Suppressor macrophage (primary cell): ENCODE measurements around the gene SLC24A2.
"Not testable (repeated sequence)": the region's sequence is repeated elsewhere in the genome, so short reads cannot be mapped to it uniquely, and the experiment has no call there.

Source experiments
- DNase-seq, 4 experiments: peaks; one replicate each; pipeline ENCODE4 v3.0.0-alpha.2; 2020 to 2022
- total RNA-seq, 17 experiments: gene quantifications; one replicate each; lab custom pipeline; 2026; ENCODE audit warnings: mixed read lengths in 6 of 17, inconsistent platforms in 3 of 17; lab: John Stamatoyannopoulos, UW

The SLC24A2 gene
- 0 to 4.8 (median 0) reads per million in 17 experiments for total RNA-seq

DNA sequence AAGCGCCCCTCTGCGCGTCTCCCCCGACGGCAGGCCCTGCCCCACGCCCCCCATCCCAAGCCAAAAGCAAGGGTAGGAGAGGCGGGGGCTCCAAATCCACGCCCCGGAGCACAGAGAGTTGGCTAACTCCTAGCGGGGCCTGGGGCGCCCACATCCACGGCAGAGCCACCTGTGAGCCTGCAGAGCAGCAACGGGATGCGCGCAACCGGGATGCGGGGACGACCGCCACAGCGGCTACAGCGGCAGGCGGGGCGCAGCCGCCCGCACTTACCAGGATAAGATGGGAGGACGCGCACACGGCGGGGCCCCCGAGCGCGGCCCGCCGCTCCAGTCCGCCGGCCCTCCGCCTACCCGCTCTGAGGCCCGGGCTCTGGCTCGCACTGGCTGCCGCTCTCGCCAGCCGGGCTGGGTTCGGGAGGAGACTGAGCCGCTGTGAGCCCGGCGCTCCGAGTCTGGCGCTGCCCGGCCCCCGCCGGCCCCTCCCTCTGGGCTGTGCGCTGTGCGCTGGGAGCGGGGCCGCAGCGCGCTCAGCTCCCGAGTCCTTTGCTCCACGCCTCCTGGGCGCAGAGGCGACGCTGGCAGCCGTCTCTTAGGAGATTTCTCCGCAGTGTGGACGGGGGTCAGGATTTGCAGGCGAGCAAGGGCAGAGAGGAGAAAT is at the start of gene SLC24A2:
Gene SLC24A2 (minus strand): TSS at position 424 of the 658 bp plus-strand sequence.
- DNase-seq = no peak

DNA sequence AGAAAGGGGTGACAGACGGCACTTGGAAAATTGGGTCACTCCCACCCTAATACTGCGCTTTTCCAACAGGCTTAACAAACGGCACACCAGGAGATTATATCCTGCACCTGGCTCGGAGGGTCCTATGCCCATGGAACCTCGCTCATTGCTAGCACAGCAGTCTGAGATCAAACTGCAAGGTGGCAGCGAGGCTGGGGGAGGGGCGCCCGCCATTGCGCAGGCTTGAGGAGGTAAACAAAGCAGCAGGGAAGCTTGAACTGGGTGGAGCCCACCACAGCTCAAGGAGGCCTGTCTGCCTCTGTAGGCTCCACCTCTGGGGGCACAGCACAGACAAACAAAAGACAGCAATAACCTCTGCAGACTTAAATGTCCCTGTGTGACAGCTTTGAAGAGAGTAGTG is 44.5 kb upstream of the SLC24A2 start:
- DNase-seq = not testable (repeated sequence)

DNA sequence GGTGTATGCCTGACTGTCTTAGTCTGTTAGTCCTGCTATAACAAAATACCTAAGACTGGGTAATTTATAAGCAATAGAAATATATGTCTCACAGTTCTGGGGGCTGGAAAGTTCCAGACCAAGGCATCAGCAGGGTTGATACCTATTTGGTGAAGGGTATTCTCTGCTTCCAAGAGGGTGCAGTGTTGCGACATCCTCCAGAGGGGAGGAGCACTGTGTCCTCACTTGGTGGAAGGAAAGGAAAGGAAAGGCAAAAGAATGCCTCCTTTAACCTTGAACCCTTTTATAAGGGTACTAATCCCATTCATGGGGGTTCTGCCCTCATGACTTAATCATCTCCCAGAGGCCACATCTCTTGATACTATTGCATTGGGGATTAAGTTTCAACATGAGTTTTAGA is 42.0 kb upstream of the SLC24A2 start:
- DNase-seq = no peak

DNA sequence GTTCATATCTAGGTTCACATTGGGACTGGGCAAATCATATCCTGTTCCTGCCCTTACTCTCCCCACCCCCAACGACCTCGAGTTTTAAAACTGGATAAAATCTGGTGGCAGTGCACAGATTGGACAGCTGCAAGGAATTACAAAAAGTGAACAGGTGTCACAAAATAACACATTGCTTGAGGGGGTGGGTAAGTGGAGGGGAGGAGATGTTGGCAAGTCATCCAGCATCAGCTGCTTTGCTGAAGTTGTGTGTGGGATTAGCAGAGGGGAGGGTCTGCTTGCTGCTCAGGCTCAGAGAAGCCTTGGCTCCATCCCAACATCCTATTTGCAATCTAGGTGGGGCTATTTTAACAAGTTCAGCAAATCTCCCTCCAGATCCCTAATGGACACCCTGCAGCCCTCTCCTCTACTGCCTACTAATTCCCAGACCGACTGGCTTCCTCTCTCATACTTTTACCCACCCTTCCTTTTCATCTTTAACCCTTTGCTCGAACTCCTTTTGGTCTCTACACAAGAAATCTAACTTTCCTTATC is 39.8 kb upstream of the SLC24A2 start:
- DNase-seq = no peak

DNA sequence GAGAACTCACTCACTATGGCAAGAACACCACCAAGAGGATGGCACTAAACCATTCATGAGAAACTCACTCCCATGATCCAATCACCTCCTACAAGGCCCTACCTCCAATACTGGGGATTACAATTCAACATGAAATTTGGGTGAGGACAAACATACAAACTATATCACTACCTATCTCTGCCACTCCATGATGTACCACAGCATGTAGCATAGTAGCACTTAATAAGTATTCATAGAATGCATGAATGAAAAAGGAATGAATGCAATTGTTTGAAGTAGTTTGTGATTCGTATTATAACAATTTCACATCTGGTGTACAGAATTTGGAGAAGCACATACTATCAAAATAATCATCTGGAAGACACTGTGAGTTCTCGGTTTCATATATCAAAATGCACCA is 27.9 kb upstream of the SLC24A2 start:
- no peak for DNase-seq

DNA sequence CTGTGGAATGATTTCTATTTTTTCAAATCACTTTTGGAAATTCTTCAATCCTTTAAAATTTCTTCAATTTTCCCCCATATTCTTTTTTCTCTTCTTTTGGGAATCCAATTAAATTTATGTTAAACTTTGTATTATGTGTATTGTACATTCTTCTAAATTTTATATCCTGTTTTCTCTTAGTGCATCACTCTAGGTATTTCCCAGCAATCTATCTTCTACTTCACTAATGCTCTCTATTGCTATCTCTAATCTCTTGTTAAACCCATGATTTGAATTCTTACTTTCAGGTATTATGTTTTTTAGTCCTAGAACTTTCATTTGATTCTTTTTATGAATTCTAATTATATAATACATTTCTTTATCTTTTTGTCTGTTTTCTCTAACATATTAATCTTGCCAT is 23.4 kb upstream of the SLC24A2 start:
- no peak for DNase-seq

DNA sequence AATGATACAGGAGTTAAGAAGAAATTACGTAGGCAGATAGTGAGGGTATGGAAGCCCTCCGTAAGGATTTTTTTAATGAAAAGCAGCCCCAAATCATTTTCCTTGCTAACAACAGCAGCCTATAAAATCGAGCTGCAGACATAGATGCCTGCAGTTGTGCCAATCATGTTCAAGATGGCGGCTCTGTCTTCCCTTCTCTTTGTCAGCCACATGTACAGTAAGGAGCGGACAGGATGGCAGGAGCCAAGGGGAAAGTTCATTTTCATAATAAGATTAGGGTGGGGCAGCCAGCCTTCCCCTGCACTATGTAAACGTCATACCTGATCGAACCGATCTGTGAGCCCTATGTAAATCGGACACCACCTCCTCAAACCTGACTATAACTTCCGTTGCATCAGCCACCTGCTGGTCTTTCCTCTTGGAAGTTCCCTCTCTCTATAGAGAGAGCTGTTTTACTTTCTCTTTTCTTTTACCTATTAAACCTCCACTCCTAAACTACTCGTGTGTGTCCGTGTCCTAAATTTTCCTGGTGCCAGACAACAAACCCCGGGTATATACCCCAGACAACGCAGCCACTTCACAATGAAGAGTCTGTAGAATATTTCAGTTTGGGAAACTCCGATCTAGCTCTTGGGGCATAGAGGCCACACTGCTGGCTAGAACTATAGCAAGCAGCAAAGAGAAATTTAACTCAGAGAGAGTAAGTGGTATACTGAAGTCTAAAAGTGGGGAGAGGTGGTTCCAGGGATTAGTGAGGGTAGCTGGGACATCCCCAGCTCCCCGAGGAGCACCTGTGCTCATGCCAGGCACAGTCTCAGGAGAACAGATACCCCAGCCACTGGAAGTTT is 20.8 kb upstream of the SLC24A2 start:
- no peak for DNase-seq

DNA sequence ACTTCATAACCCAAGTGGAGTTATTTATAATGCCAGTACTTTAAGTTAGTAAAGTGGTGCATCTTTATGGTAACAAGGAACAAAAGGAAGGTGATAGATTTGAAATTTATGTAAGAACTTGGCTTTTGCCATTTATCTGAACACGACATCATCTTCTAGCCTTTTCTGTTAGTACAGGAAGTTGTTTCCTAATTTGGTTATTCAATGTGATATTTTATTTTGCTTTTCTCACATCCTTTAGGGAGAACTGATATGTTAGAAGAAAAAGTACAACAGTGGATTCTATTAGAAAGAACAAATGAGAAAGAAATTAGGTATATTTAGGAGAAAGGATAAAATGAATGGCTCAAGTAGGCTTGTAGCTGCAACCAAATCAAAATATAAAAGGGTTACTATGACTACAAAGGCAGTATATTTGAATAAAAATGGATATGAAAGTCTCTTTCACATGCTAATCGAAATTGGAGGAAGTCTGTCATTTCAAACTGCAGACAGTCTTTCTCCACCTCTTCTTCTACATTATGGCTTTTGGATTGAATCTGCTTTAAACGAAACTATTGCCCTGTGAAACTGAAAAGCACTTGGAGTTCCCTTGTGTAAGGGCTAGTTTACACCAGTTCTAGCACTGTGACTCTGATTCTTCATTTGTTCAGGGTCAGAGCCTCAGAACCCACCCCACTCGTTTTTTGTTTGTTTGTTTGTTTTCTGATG is 18.5 kb upstream of the SLC24A2 start:
- no peak for DNase-seq

DNA sequence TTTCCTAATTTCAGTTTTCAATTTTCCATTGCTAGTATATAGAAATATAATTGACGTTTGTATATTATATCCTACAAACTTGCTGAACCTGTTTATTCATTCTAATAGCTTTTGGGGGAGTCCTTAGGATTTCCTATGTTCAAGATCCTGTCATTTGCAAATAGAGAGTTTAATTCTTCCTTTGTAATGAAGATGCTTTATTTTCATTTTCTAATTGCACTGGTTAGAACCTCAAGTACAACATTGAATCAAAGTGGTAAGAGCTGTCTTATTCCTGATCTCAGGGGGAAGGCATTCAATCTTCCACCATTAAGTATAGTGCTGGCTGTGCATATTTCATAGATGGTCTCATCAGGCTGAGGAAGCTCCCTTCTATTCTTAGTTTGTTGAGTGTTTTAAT is 15.6 kb upstream of the SLC24A2 start:
- DNase-seq = no peak

DNA sequence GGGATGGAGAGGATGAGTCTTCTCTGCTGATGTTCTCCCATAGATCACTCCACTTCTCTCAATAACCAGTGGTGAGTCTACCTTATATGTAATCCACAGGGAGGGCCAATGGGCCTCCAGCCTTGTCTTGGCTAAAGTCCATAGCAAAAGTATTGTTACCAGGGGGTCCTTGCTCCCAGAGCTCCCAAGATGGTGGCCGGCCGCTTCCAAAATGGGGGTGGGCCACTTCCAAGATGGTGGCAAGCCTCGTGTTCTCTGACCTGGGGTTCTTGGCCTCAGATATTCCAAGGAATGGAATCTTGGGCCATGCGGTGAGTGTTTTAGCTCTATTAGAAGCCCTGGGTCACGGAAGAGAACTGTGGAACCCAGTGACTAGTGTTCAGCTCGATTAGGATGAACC is 12.0 kb upstream of the SLC24A2 start:
- DNase-seq = no peak

DNA sequence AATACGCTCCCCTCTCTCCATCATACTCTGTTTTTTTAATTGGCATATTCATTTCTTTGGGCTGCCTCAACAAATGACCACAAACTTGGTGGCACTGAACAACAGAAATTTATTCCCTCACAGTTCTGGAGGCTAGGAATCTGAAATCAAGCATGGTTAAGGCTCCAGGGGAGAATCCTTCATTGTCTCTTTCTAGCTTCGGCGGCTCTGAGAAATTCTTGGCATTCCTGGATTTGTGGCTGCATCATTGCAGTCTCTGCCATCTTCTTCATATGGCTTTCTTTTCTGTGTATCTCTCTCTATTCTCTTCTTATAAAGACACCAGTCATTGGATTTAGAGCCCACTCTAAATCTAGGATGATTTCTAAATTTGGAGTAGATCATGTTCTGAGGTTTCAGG is 10.9 kb upstream of the SLC24A2 start:
- no peak for DNase-seq

DNA sequence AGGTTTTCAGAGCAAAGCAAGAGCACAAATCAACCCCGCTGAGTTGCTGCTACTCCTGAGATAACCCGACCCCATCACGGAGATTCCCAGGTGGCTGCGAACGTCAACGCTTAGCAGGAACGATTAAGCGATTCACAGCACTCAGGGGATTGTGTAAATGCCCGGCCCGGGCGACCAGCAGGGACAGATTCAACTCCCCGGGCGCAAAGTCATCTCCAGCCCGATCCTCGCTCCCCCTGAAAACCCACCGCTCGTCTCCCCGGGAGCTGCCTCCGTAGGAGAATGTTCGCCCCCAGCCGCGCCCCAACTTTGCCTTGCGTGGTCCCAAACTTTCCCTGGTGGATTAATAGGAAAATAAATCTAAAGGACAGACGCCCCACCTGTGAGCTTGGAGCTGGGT is 685 bp downstream of the SLC24A2 start:
- DNase-seq = no peak

DNA sequence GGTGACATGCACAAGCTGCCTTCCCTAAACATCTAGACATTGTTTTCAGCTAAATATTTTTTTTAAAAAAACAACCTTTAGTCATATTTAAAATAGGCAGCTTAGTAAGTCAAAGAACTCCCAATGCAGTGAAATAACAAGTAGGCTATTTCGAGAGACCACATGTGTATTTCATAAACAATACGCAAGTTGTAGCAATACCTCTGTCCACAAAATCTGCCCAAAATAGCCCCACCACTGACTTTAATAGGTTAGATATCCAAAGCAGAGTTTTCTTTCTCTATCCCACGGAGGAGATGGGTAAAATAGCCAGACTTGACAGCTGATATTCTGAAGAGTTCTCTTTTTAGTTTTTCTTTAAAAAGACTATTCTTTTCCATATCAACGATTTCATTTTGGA is 1.2 kb downstream of the SLC24A2 start:
- DNase-seq = no peak

DNA sequence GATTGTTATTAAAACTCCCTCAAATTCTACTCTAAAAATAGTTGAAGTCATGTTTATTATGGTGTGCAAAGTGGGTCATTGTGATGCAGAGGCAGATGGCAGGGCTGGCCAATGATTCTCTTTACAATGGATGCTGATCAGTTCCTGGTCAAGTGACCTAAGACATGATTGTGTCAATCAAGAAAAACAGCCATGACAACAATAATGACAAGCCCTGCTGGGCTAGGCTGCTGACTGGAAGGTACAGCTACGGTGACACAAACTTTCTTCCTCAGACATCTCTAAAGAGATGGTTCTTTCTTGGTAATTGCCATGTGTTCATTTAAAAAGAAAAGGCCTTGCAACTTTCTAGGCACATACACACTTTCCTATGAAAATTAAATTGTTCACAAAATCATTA is 3.6 kb downstream of the SLC24A2 start:
- no peak for DNase-seq

DNA sequence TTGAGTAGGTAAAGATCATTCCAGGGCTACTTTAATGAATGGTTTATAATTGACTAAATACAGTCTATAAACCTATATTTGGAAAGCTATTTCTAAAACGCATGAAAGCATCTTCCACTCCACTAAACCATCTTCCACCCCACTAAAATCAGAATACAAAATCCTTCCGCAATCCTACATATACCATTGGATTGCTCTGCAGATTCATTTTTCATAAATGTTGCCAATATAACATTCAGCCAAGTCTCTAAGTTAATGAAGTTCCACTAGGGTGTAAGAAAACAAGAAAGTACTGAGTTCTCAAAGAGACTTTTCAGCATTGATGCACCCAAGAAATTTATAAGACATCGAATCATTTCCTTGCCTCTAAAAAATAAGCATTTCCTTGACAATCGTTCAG is 4.7 kb downstream of the SLC24A2 start:
- no peak for DNase-seq

DNA sequence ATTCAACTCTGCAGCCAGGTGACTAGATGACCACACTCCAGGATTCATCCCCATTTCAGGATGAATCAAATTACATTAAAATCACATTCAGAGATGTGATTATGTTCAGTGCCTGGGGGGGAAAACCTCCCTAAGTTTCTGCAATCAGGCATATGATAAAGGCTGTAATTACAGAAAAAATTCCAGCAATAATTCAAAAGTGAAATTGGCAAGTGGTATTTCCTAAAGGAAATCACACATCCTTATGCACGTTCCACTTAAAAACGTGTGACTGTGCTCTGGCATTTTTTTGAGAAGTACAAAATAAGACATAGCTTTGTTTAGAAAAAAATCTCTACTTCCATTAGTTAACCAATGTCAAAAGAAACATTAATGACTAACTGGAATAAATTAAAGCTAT is 5.3 kb downstream of the SLC24A2 start:
- no peak for DNase-seq

DNA sequence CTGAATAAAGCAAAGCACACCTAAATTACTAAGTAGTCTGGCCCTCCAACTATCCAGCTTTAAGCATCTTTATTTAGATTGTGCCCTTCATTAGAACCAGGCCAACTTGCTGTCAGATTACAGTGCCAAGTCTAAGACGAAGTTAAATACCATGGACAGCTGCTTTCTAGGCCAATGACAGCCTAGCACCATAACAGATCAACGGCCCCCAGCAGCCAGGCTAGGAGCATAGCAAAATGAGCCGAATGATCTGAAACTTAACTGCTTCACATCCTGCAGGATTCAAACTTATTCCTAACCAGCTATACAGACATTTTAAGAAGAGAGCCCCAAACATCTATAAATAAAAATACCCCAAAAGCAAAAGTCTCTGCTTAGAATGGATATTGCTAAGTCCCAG is 6.8 kb downstream of the SLC24A2 start:
- DNase-seq = peak in 1 of 4 experiments; percentile 3

DNA sequence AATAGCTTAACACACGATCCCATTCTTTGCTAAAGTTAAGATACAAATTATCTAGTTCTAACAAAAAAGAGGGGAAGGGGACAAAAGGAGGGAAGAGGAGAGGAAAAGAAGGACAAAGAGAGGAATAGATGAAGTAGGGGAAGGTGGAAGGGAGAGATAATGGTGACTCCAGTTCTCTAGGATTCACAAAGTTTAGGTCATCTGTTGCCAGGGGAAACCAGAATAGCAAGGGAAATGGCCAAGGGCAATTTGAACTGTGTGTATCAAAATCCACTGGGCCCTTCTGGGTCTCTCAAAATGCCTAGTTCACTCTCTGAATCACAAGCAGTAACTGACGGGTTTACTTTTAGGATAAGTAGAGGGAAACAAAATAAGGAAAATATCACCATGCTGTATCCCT is 7.6 kb downstream of the SLC24A2 start:
- DNase-seq = no peak

DNA sequence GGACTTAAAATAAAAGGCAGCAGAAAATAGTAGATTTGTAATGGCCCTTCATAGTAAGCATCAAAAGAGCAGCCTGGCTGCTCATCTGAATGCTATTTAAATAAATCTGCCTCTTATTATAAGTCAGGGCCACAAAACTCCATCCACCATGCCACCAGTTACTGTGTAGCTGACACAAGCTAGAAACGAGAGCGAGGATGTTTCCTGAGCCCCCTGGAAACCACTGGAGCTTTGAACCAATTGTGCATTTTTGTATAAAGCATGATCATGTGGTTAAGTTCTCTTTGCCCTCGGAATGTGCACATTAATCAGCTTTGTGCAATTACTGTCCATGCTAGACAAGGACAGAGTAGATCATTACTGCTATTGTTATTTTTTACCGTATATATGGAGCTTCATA is 17.4 kb downstream of the SLC24A2 start:
- DNase-seq = no peak

DNA sequence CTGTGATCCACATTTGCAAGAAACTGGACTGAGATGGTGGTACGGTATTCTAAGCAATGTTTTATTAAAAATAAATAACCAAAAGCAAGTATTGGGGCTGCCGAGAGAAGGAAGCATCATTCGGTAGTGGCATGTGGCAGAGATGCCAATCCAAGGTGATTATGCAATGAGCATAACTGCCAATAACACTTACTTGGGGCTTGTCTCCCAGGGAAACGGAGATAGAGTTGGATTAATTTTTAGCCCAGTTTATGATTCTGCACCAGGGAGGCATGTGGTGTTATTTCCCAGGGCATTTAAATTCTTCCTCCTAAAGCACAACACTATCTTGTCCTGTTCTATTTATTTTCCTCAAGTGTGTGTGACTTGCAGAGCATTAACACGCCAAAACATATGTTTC is 17.9 kb downstream of the SLC24A2 start:
- no peak for DNase-seq

DNA sequence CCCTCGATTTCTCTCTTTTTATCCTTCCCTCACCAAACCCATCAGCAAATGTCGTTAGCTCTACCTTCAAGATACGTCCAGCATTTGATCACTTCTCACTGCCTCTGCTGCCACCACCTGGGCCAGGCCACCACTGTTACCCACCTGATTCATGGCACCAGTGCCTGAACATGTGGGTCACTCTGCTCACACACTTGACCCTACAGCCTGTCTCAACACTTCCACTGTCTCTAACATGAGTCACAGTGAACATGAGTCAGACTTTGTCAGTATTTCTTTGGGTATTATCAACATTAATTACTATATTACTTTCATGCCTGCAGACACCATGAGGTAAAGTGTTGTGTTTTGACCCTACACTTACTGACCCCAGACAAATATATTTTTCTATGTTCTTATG is 19.6 kb downstream of the SLC24A2 start:
- no peak for DNase-seq

DNA sequence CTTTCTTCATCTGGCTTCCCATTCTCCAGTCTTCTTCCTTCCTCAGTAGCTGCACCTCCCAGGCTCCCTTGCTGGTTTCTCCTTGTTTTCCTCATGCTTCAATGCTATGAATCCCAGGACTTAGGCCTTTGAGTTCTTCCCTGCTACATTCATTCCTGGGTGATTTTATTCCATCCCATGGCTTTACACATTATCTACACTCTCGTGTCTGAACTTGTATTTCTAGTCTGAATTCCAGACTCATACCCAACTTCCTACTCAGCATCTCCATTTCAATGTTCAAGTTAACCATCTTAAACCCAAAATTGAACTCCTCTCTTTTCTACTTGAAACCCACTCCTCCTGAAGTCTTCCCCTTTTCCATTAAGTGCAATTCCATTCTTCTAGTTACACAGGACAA is 20.0 kb downstream of the SLC24A2 start:
- DNase-seq = no peak

DNA sequence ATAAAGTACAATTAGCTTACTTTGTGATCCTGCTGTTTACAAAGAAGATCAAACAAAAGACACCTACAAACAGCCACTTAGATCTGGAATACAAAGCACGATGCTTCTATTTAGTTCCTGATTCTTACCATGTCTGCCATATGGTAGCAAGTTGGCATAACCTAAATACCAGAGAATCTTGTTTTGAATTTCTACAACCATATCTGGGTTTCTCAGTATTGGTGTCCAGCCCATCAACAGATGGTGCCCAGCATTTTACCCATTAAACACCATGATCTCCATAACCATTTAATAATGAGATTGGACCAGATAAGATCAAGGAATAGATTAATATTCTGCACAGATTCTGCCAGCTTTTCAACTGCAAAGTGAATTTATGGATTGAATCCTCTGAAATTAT is 29.8 kb downstream of the SLC24A2 start:
- no peak for DNase-seq
